Endothelial cell of umbilical vein (primary cell): ENCODE measurements around the gene ST6GALNAC3. TPM values are rescaled to one million over a fixed set of nuclear protein-coding genes. Genes with fewer than 3 reads are reported as not detected.

Experiments used
- BruUV-seq: library from RNA; stranded (reverse); fragments of 400-500 nt; replicated peaks from 2 replicates; lab custom pipeline; 2021; lab: Mats Ljungman, UMichigan
- CTCF ChIA-PET: fragments of 300-600, 350-600 bp; sonication (Branson Sonifier 250); formaldehyde crosslinking; loops from one replicate; lab custom pipeline; 2021; ENCODE audit warnings: antibody characterized with exemption, inconsistent platforms; lab: Charles Lee
- POLR2A ChIA-PET: fragments of 300-600, 350-600 bp; sonication (Branson Sonifier 250); formaldehyde crosslinking; loops from one replicate; lab custom pipeline; 2021; ENCODE audit warnings: antibody characterized with exemption, inconsistent platforms; lab: Charles Lee
- DNase-seq: peaks from one replicate; pipeline ENCODE4 v3.0.0-alpha.2; 2011; ENCODE audit warnings: low read depth, low spot score
- FAIRE-seq: peaks from 2 replicates; lab custom pipeline; 2011; peaks lifted over from hg19 to GRCh38; lab: Jason Lieb, UNC
- H2AFZ ChIP-seq: 2 replicates; pipeline ENCODE4 v1.6.0; 2012; ENCODE audit warnings: low read depth, low read length, control low read depth, inconsistent platforms
- H3K27ac ChIP-seq: 2 replicates; pipeline ENCODE4 v1.5.1; 2011; ENCODE audit warnings: low read depth, mild to moderate bottlenecking, control low read depth, low read length, moderate library complexity; ENCODE audit not compliant: insufficient read depth
- H3K27me3 ChIP-seq, 2 experiments: 2 replicates each; pipeline versions ENCODE4 v1.6.0 to v1.6.1; 2011; ENCODE audit warnings: low read length in 2 of 2, mixed read lengths in 1 of 2; ENCODE audit not compliant: control insufficient read depth in 2 of 2, insufficient read depth in 2 of 2
- H3K36me3 ChIP-seq, 2 experiments: 2 replicates in 1 of 2; 3 replicates in 1 of 2; pipeline ENCODE4 v1.5.1; 2011; ENCODE audit warnings: low read length in 2 of 2, mild to moderate bottlenecking in 1 of 2, moderate library complexity in 1 of 2; ENCODE audit not compliant: control insufficient read depth in 2 of 2, insufficient read depth in 2 of 2; ENCODE audit errors: extremely low read depth in 1 of 2
- H3K4me1 ChIP-seq: 3 replicates; pipeline ENCODE4 v1.5.1; 2011; ENCODE audit warnings: mild to moderate bottlenecking, low read length; ENCODE audit not compliant: control insufficient read depth, insufficient read depth; ENCODE audit errors: extremely low read depth
- H3K4me2 ChIP-seq: 2 replicates; pipeline ENCODE4 v1.6.1; 2011; ENCODE audit warnings: low read length, control low read depth, mixed read lengths; ENCODE audit not compliant: insufficient read depth
- H3K4me3 ChIP-seq, 3 experiments: fragments of 200-600 bp in 1 of 3; sonication (generic), shearing (Covaris generic) in 1 of 3; replicated peaks in 1 of 3; 2 replicates each; pipeline ENCODE4 v1.5.1; 2011 to 2016; ENCODE audit warnings: control low read depth in 3 of 3, low read length in 3 of 3, mild to moderate bottlenecking in 2 of 3, inconsistent platforms in 1 of 3, low read depth in 1 of 3, moderate library complexity in 1 of 3; ENCODE audit not compliant: insufficient read depth in 1 of 3
- H3K79me2 ChIP-seq: 2 replicates; pipeline ENCODE4 v1.6.0; 2012; ENCODE audit warnings: low read length, inconsistent platforms; ENCODE audit not compliant: control insufficient read depth, insufficient read depth
- H3K9ac ChIP-seq: replicated peaks from 2 replicates; pipeline ENCODE3; 2011; ENCODE audit warnings: low read length, control low read depth; ENCODE audit not compliant: insufficient read depth; ENCODE audit errors: extremely low read depth
- H3K9me1 ChIP-seq: replicated peaks from 3 replicates; pipeline ENCODE4 v1.6.0; 2011; ENCODE audit warnings: mild to moderate bottlenecking, low read length; ENCODE audit not compliant: control insufficient read depth, insufficient read depth; ENCODE audit errors: extremely low read depth
- H3K9me3 ChIP-seq: replicated peaks from 2 replicates; pipeline ENCODE4 v1.5.1; 2012; ENCODE audit warnings: low read length, inconsistent platforms; ENCODE audit not compliant: control insufficient read depth, insufficient read depth
- H4K20me1 ChIP-seq: replicated peaks from 2 replicates; pipeline ENCODE3; 2011; ENCODE audit warnings: mild to moderate bottlenecking, low read length; ENCODE audit not compliant: control insufficient read depth, insufficient read depth; ENCODE audit errors: extremely low read depth
- CTCF ChIP-seq, 2 donors: IDR thresholded peaks; 1 replicate in 1 of 2; 2 replicates in 1 of 2; pipeline ENCODE4 v1.5.1; 2011; ENCODE audit warnings: low read length in 2 of 2, mild to moderate bottlenecking in 2 of 2, moderate library complexity in 2 of 2, control low read depth in 1 of 2, inconsistent platforms in 1 of 2, low read depth in 1 of 2; ENCODE audit not compliant: insufficient read depth in 1 of 2; ENCODE audit errors: extremely low read depth in 1 of 2
- EZH2 ChIP-seq: IDR thresholded peaks from 2 replicates; pipeline ENCODE4 v1.6.1; 2012; ENCODE audit warnings: borderline replicate concordance, low read depth, mild to moderate bottlenecking, moderate library complexity, low read length, inconsistent platforms; ENCODE audit not compliant: severe bottlenecking
- POLR2A ChIP-seq: IDR thresholded peaks from 2 replicates; pipeline ENCODE4 v1.6.1; 2012; ENCODE audit warnings: low read depth, mild to moderate bottlenecking, control low read depth, low read length
- POLR2AphosphoS5 ChIP-seq: IDR thresholded peaks from 2 replicates; pipeline ENCODE4 v1.6.1; 2012; ENCODE audit warnings: low read depth, mild to moderate bottlenecking, control low read depth, low read length, moderate library complexity; ENCODE audit not compliant: insufficient read depth
- dilution Hi-C: fragments of 300-500 bp; cut with MboI; formaldehyde crosslinking; loops from one replicate; pipeline ENCODE4 v1.15.0; 2019; ENCODE audit warnings: low sequenced_read_pairs; ENCODE audit not compliant: extremely low pct_ligation_motif_present
- intact Hi-C: fragments of 100-400 bp; cut with micrococcal nuclease; formaldehyde crosslinking; loops from one replicate; pipeline ENCODE4 v1.10.0; 2022
- polyA plus RNA-seq, 4 experiments: library from polyadenylated mRNA; depleted of rRNA in 3 of 4; stranded (reverse) in 3 of 4; unstranded in 1 of 4; fragments of >200 nt; gene quantifications; 2 replicates each; pipeline versions ENCODE4 v1.2.1 to v1.2.3, GENCODE V29; 2011 to 2012; ENCODE audit warnings: missing spikeins in 1 of 4
- total RNA-seq: library from RNA; stranded (reverse); gene quantifications from 2 replicates; pipeline ENCODE4 v1.2.3, GENCODE V29; 2021

ST6GALNAC3 gene
- total and polyA plus RNA-seq, 2 donors (not counting 3 experiments of a cell fraction or from before 2014, with no cell fraction given) = 7.6 to 48.3 TPM

- Histone ChIP-seq H3K27me3 (no peaks in the 10 kb centered on the region), H3K4me2 (peak overlapping the region; percentile 91), H3K36me3 (no peaks in the 10 kb centered on the region), H3K9me1 (no peaks in the 10 kb centered on the region), H3K9ac (peak overlapping the region; percentile 29), H2AFZ (peak overlapping the region; percentile 93), H3K4me1 (peaks cover 10% of the 10 kb centered on the region), H3K4me3 (peak overlapping the region in 2 of 3 experiments; percentile 3 to 67), H3K9me3 (no peaks in the 10 kb centered on the region), H3K79me2 (no peaks in the 10 kb centered on the region), H3K27ac (no peak overlapping the region), H4K20me1 (no peaks in the 10 kb centered on the region)
- CTCF ChIA-PET = interaction anchor here (0.6 to 4.0 kb wide), 83 partner anchors 8 to 1023 kb away, joined by 3 to 63 read pairs (median 4); no protein-coding TSS in a partner anchor
- FAIRE-seq (peak; percentile 92), DNase-seq (peak; percentile 81)
- intact Hi-C loops = loop anchor here (1.0 to 5.0 kb wide), 11 partner anchors 100 to 989 kb away; partner anchors contain the start of gene ST6GALNAC5
- no TSS peak for BruUV-seq
- dilution Hi-C loops = no loop called here
- POLR2A ChIA-PET = no interaction called here
- TF ChIP-seq CTCF (IDR thresholded peaks at IDR 0.05; ENCODE audit: extremely low read depth in 1 of 2, insufficient read depth in 1 of 2, low read depth in 1 of 2, low read length in 2 of 2) (peak; percentile 94 to 97), EZH2 (no peak)
Measured at GRCh38 chr1:76154206-76154956, 79.8 kb downstream of the ST6GALNAC3 start.

GRCh38 chr1:76156987-76157386 is 82.4 kb downstream of the ST6GALNAC3 start:
- DNase-seq (no peak), FAIRE-seq (no peak)
- Histone ChIP-seq H4K20me1 (no peaks in the 10 kb centered on the region), H3K27ac (no peak overlapping the region), H3K27me3 (no peaks in the 10 kb centered on the region), H3K4me1 (peaks cover 10% of the 10 kb centered on the region), H3K36me3 (no peaks in the 10 kb centered on the region), H3K79me2 (no peaks in the 10 kb centered on the region), H3K4me3 (no peak overlapping the region), H3K9me1 (no peaks in the 10 kb centered on the region), H3K4me2 (no peak overlapping the region), H3K9ac (no peak overlapping the region), H3K9me3 (no peaks in the 10 kb centered on the region), H2AFZ (no peak overlapping the region)
- no TSS peak for BruUV-seq
- CTCF ChIA-PET = no interaction called here
- TF ChIP-seq EZH2 = no peak
- no peak for TF ChIP-seq POLR2A
- no peak for TF ChIP-seq POLR2AphosphoS5
- dilution Hi-C loops (no loop called here), intact Hi-C loops (loop anchor here (5.0 kb wide), 1 partner anchor 545 kb away; no protein-coding TSS in a partner anchor)
- POLR2A ChIA-PET = no interaction called here
